HTERT RPE-1 (cell line): ENCODE results near the gene ALG5.

Source experiments
- in situ Hi-C: fragments of 300-500 bp; cut with MboI; formaldehyde crosslinking; loops from 4 replicates; pipeline ENCODE4 v1.14.3; 2020; ENCODE audit warnings: low sequenced_read_pairs

Gene ALG5

GRCh38 chr13:36999054-36999714 is at the start of gene ALG5:
ALG5 (minus strand) TSS chr13:36999340; CDS start chr13:36999300, 40 bp downstream.
- in situ Hi-C loops, result no loop called here

GRCh38 chr13:37047846-37048245 is 48.7 kb upstream of the ALG5 start:
- in situ Hi-C loops, result no loop called here

- in situ Hi-C loops, result no loop called here
Observed at GRCh38 chr13:37047032-37047431, 47.9 kb upstream of the ALG5 start.

GRCh38 chr13:37046062-37046461 is 46.9 kb upstream of the ALG5 start:
- in situ Hi-C loops, result no loop called here

GRCh38 chr13:37040789-37041188 is 41.6 kb upstream of the ALG5 start:
- in situ Hi-C loops, result no loop called here

GRCh38 chr13:37039896-37040295 is 40.8 kb upstream of the ALG5 start:
- in situ Hi-C loops, result no loop called here

GRCh38 chr13:37037241-37037640 is 38.1 kb upstream of the ALG5 start:
- in situ Hi-C loops, result no loop called here

GRCh38 chr13:37029617-37030016 is 30.5 kb upstream of the ALG5 start:
- in situ Hi-C loops, result no loop called here

GRCh38 chr13:37027639-37028038 is 28.5 kb upstream of the ALG5 start:
- in situ Hi-C loops, result no loop called here

- in situ Hi-C loops, result no loop called here
Observed at GRCh38 chr13:37026771-37027170, 27.6 kb upstream of the ALG5 start.

GRCh38 chr13:37023871-37024270 is 24.7 kb upstream of the ALG5 start:
- in situ Hi-C loops, result no loop called here

GRCh38 chr13:37014609-37015008 is 15.5 kb upstream of the ALG5 start:
- in situ Hi-C loops, result no loop called here

- in situ Hi-C loops, result no loop called here
Observed at GRCh38 chr13:37011788-37012187, 12.6 kb upstream of the ALG5 start.

- in situ Hi-C loops, result no loop called here
Observed at GRCh38 chr13:37011002-37011401, 11.9 kb upstream of the ALG5 start.

- in situ Hi-C loops, result no loop called here
Observed at GRCh38 chr13:37010424-37010823, 11.3 kb upstream of the ALG5 start.

- in situ Hi-C loops, result no loop called here
Observed at GRCh38 chr13:37009692-37010091, 10.6 kb upstream of the ALG5 start.

- in situ Hi-C loops, result no loop called here
Observed at GRCh38 chr13:37001921-37002250, 2.7 kb upstream of the ALG5 start.

GRCh38 chr13:36998624-36999041 is 507 bp downstream of the ALG5 start:
- in situ Hi-C loops, result no loop called here

- in situ Hi-C loops, result no loop called here
Observed at GRCh38 chr13:36997716-36998427, 1.3 kb downstream of the ALG5 start.

GRCh38 chr13:36992362-36992761 is 6.8 kb downstream of the ALG5 start:
- in situ Hi-C loops, result no loop called here

- in situ Hi-C loops, result no loop called here
Observed at GRCh38 chr13:36986462-36987240, 12.5 kb downstream of the ALG5 start.

GRCh38 chr13:36981156-36981743 is 17.9 kb downstream of the ALG5 start:
- in situ Hi-C loops, result no loop called here
